HEK293 (cell line): ENCODE results near the gene CPNE5.

ENCODE experiments used
- CTCF ChIA-PET: fragments of 350-600 bp; formaldehyde crosslinking; extraction: SDS; loops from one replicate; lab custom pipeline; 2021; ENCODE audit warnings: antibody characterized with exemption; lab: Yijun Ruan, JAX
- POLR2A ChIA-PET: fragments of 300-600 bp; formaldehyde crosslinking; extraction: SDS; loops from one replicate; lab custom pipeline; 2020; ENCODE audit warnings: antibody characterized with exemption, inconsistent platforms; lab: Yijun Ruan, JAX
- H3K27ac ChIP-seq: fragments of 200-500 bp; sonication (Bioruptor generic); 2 replicates; pipeline ENCODE4 v1.5.1; 2014; ENCODE audit warnings: low read depth, low read length, control low read depth, inconsistent platforms; ENCODE audit errors: extremely low read depth
- H3K36me3 ChIP-seq, 2 experiments: fragments of 200-500 bp in 1 of 2; sonication (Bioruptor generic) in 1 of 2; 1 replicate in 1 of 2; 2 replicates in 1 of 2; pipeline ENCODE4 v1.5.1; 2014 to 2017; ENCODE audit warnings: inconsistent platforms in 2 of 2, low read length in 2 of 2; ENCODE audit not compliant: control insufficient read depth in 2 of 2, insufficient read depth in 1 of 2
- H3K4me1 ChIP-seq: fragments of 200-500 bp; sonication (Bioruptor generic); 2 replicates; pipeline ENCODE4 v1.5.1; 2014; ENCODE audit warnings: mild to moderate bottlenecking, low read length, inconsistent platforms; ENCODE audit not compliant: control insufficient read depth, insufficient read depth
- H3K4me3 ChIP-seq: 2 replicates; pipeline ENCODE4 v1.5.1; 2011; ENCODE audit warnings: low read depth, mild to moderate bottlenecking, control low read depth, low read length, moderate library complexity
- H3K9me3 ChIP-seq: fragments of 200-500 bp; sonication (Bioruptor generic); 2 replicates; pipeline ENCODE4 v1.5.1; 2014; ENCODE audit warnings: low read depth, low read length, inconsistent platforms; ENCODE audit not compliant: control insufficient read depth, insufficient read depth
- KLF16 ChIP-seq: fragments of 450-650 bp; formaldehyde crosslinking; IDR thresholded peaks from 2 replicates; pipeline ENCODE4 v1.5.1; 2017; ENCODE audit warnings: missing biosample characterization, missing genetic modification characterization
- MZF1 ChIP-seq: fragments of 450-650 bp; formaldehyde crosslinking; IDR thresholded peaks from 2 replicates; pipeline ENCODE4 v1.5.1; 2017; ENCODE audit warnings: missing biosample characterization, missing genetic modification characterization, borderline replicate concordance
- OSR2 ChIP-seq: fragments of 450-650 bp; formaldehyde crosslinking; IDR thresholded peaks from 2 replicates; pipeline ENCODE4 v1.5.1; 2016; ENCODE audit warnings: missing biosample characterization, missing genetic modification characterization
- PBX3 ChIP-seq: sonication (generic); formaldehyde crosslinking; IDR thresholded peaks from 2 replicates; pipeline ENCODE4 v1.8.1; 2022; ENCODE audit warnings: mild to moderate bottlenecking, moderate library complexity, missing genetic modification reagents
- ZFHX2 ChIP-seq: fragments of 450-650 bp; formaldehyde crosslinking; conservative IDR thresholded peaks from 2 replicates; pipeline ENCODE4 v1.5.1; 2016; ENCODE audit warnings: missing biosample characterization, missing genetic modification characterization
- ZNF175 ChIP-seq: fragments of 450-650 bp; formaldehyde crosslinking; IDR thresholded peaks from 2 replicates; pipeline ENCODE4 v1.5.1; 2016; ENCODE audit warnings: missing biosample characterization, missing genetic modification characterization
- ZNF223 ChIP-seq: fragments of 450-650 bp; formaldehyde crosslinking; IDR thresholded peaks from 2 replicates; pipeline ENCODE4 v1.5.1; 2016; ENCODE audit warnings: missing biosample characterization, missing genetic modification characterization
- ZNF239 ChIP-seq: fragments of 450-650 bp; formaldehyde crosslinking; IDR thresholded peaks from 2 replicates; pipeline ENCODE4 v1.5.1; 2016; ENCODE audit warnings: missing biosample characterization, missing genetic modification characterization
- ZNF341 ChIP-seq: fragments of 450-650 bp; formaldehyde crosslinking; IDR thresholded peaks from 2 replicates; pipeline ENCODE4; 2016; ENCODE audit warnings: low read depth, missing biosample characterization, missing genetic modification characterization
- ZNF37A ChIP-seq: fragments of 450-650 bp; IDR thresholded peaks from 2 replicates; pipeline ENCODE4 v1.5.1; 2018; ENCODE audit warnings: missing biosample characterization, missing genetic modification characterization
- ZNF394 ChIP-seq: fragments of 450-650 bp; formaldehyde crosslinking; IDR thresholded peaks from 2 replicates; pipeline ENCODE4 v1.5.1; 2016; ENCODE audit warnings: missing biosample characterization, missing genetic modification characterization, mild to moderate bottlenecking, moderate library complexity, borderline replicate concordance
- ZNF510 ChIP-seq: fragments of 450-650 bp; formaldehyde crosslinking; IDR thresholded peaks from 2 replicates; pipeline ENCODE4 v1.5.1; 2018; ENCODE audit warnings: mild to moderate bottlenecking, missing genetic modification characterization, missing biosample characterization; ENCODE audit not compliant: insufficient replicate concordance
- TF ChIP-seq, protein P1 (sequence below): fragments of 450-650 bp; formaldehyde crosslinking; IDR thresholded peaks from 2 replicates; pipeline ENCODE4; 2016; ENCODE audit warnings: missing biosample characterization, missing genetic modification characterization
- TF ChIP-seq, protein P2 (sequence below): fragments of 450-650 bp; formaldehyde crosslinking; optimal IDR thresholded peaks from 2 replicates; pipeline ENCODE3; 2016; ENCODE audit warnings: missing biosample characterization, mild to moderate bottlenecking, missing genetic modification characterization
- TF ChIP-seq, protein P3 (sequence below): fragments of 450-650 bp; formaldehyde crosslinking; IDR thresholded peaks from 2 replicates; pipeline ENCODE4 v1.5.1; 2017; ENCODE audit warnings: missing biosample characterization, missing genetic modification characterization
- TF ChIP-seq, protein P4 (sequence below): fragments of 450-650 bp; formaldehyde crosslinking; IDR thresholded peaks from 2 replicates; pipeline ENCODE4 v1.5.1; 2016; ENCODE audit warnings: missing biosample characterization, missing genetic modification characterization

Gene CPNE5

GRCh38 chr6:36818756-36819155 is 20.5 kb downstream of the CPNE5 start (continued):
- TF ChIP-seq, protein P1, sequence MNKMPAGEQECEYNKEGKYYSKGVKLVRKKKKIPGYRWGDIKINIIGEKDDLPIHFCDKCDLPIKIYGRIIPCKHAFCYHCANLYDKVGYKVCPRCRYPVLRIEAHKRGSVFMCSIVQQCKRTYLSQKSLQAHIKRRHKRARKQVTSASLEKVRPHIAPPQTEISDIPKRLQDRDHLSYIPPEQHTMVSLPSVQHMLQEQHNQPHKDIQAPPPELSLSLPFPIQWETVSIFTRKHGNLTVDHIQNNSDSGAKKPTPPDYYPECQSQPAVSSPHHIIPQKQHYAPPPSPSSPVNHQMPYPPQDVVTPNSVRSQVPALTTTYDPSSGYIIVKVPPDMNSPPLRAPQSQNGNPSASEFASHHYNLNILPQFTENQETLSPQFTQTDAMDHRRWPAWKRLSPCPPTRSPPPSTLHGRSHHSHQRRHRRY (tag by site-specific recombination), result no peak
- TF ChIP-seq PBX3 (CRISPR knock-in tag) (no peak), KLF16 (tag by site-specific recombination) (no peak)

GRCh38 chr6:36817847-36818246 is 21.4 kb downstream of the CPNE5 start:
- Histone ChIP-seq H3K9me3 (no peaks in the 10 kb centered on the region), H3K4me1 (peaks cover 4% of the 10 kb centered on the region), H3K4me3 (no peak overlapping the region), H3K27ac (no peak overlapping the region), H3K36me3 (no peaks in the 10 kb centered on the region)
- ChIA-PET CTCF (no interaction called here), POLR2A (interaction anchor here (0.5 kb wide), 1 partner anchor 71 kb away, joined by 3 read pairs; no protein-coding TSS in a partner anchor)
- TF ChIP-seq ZNF394 (tag by site-specific recombination) (0 out of 2 replicates have a peak, but pooled peaks have one; percentile 14), ZNF175 (tag by site-specific recombination) (no peak), ZFHX2 (0 out of 2 replicates have a peak, but pooled peaks have one; percentile 6), OSR2 (tag by site-specific recombination) (peak; percentile 44; the same call in 1 of the 2 replicates)

GRCh38 chr6:36817176-36817817 is 21.9 kb downstream of the CPNE5 start:
- TF ChIP-seq, protein P2, sequence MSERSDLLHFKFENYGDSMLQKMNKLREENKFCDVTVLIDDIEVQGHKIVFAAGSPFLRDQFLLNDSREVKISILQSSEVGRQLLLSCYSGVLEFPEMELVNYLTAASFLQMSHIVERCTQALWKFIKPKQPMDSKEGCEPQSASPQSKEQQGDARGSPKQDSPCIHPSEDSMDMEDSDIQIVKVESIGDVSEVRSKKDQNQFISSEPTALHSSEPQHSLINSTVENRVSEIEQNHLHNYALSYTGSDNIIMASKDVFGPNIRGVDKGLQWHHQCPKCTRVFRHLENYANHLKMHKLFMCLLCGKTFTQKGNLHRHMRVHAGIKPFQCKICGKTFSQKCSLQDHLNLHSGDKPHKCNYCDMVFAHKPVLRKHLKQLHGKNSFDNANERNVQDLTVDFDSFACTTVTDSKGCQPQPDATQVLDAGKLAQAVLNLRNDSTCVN, result no peak
- TF ChIP-seq ZNF37A (no peak), ZNF510 (tag by site-specific recombination) (no peak), MZF1 (tag by site-specific recombination) (no peak), ZNF239 (tag by site-specific recombination) (no peak), ZNF223 (tag by site-specific recombination) (no peak), ZNF341 (tag by site-specific recombination) (no peak)
- TF ChIP-seq, protein P3, sequence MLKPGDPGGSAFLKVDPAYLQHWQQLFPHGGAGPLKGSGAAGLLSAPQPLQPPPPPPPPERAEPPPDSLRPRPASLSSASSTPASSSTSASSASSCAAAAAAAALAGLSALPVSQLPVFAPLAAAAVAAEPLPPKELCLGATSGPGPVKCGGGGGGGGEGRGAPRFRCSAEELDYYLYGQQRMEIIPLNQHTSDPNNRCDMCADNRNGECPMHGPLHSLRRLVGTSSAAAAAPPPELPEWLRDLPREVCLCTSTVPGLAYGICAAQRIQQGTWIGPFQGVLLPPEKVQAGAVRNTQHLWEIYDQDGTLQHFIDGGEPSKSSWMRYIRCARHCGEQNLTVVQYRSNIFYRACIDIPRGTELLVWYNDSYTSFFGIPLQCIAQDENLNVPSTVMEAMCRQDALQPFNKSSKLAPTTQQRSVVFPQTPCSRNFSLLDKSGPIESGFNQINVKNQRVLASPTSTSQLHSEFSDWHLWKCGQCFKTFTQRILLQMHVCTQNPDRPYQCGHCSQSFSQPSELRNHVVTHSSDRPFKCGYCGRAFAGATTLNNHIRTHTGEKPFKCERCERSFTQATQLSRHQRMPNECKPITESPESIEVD (tag by site-specific recombination), result no peak
- TF ChIP-seq, protein P4, sequence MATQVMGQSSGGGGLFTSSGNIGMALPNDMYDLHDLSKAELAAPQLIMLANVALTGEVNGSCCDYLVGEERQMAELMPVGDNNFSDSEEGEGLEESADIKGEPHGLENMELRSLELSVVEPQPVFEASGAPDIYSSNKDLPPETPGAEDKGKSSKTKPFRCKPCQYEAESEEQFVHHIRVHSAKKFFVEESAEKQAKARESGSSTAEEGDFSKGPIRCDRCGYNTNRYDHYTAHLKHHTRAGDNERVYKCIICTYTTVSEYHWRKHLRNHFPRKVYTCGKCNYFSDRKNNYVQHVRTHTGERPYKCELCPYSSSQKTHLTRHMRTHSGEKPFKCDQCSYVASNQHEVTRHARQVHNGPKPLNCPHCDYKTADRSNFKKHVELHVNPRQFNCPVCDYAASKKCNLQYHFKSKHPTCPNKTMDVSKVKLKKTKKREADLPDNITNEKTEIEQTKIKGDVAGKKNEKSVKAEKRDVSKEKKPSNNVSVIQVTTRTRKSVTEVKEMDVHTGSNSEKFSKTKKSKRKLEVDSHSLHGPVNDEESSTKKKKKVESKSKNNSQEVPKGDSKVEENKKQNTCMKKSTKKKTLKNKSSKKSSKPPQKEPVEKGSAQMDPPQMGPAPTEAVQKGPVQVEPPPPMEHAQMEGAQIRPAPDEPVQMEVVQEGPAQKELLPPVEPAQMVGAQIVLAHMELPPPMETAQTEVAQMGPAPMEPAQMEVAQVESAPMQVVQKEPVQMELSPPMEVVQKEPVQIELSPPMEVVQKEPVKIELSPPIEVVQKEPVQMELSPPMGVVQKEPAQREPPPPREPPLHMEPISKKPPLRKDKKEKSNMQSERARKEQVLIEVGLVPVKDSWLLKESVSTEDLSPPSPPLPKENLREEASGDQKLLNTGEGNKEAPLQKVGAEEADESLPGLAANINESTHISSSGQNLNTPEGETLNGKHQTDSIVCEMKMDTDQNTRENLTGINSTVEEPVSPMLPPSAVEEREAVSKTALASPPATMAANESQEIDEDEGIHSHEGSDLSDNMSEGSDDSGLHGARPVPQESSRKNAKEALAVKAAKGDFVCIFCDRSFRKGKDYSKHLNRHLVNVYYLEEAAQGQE, result peak; percentile 72; the same call in 1 of the 2 replicates
- peaks cover 4% of the 10 kb centered on the region for H3K4me1 ChIP-seq
- no peaks in the 10 kb centered on the region for H3K36me3 ChIP-seq
- H3K9me3 ChIP-seq, result no peaks in the 10 kb centered on the region
- H3K27ac ChIP-seq, result no peak overlapping the region
- POLR2A ChIA-PET, result interaction anchor here (0.5 kb wide), 2 partner anchors 71 to 1551 kb away, joined by 3 to 7 read pairs; no protein-coding TSS in a partner anchor
- no peak overlapping the region for H3K4me3 ChIP-seq
- CTCF ChIA-PET, result interaction anchor here (1.1 to 1.2 kb wide), 2 partner anchors 35 to 51 kb away, joined by 3 to 4 read pairs; no protein-coding TSS in a partner anchor
